Frontal cortex (tissue), 4 donors: Measurements from ENCODE around the gene GLI3. TPM values are rescaled to one million over a fixed set of nuclear protein-coding genes. Genes with fewer than 3 reads are reported as not detected.
"Not testable (repeated sequence)": the region's sequence is repeated elsewhere in the genome, so short reads cannot be mapped to it uniquely, and the experiment has no call there.

Source experiments
- DNase-seq, 2 donors: peaks; one replicate each; pipeline ENCODE4 v3.0.0; 2012; ENCODE audit warnings: low spot score in 2 of 2
- FAIRE-seq: peaks from 2 replicates; lab custom pipeline; 2012; peaks lifted over from hg19 to GRCh38; lab: Jason Lieb, UNC
- total RNA-seq: library from RNA; depleted of rRNA; stranded (reverse); fragments of >200 nt; gene quantifications from one replicate; pipeline ENCODE4 v1.2.3, GENCODE V29; 2014
- donor health status: control.
- donor health status: control.
- donor health status: control.

The GLI3 gene
- total RNA-seq, 1 donor from 2014 or later: 2.4 TPM

- no peak for FAIRE-seq
- DNase-seq: no peak
These were observed 20.0 kb downstream of the GLI3 start for GRCh38 chr7:42217053-42217452.

- FAIRE-seq: no peak
- DNase-seq: no peak
These were observed 22.8 kb downstream of the GLI3 start for GRCh38 chr7:42214060-42214679.

GRCh38 chr7:42213093-42213492 is 23.9 kb downstream of the GLI3 start:
- no peak for FAIRE-seq

GRCh38 chr7:42212541-42213090 is 24.4 kb downstream of the GLI3 start:
- FAIRE-seq (no peak), DNase-seq (no peak)

More at GRCh38 chr7:42213093-42213492, 23.9 kb downstream of the GLI3 start:
- no peak for DNase-seq

GRCh38 chr7:42211938-42212337 is 25.1 kb downstream of the GLI3 start:
- DNase-seq: no peak
- FAIRE-seq: no peak

GRCh38 chr7:42210779-42211178 is 26.2 kb downstream of the GLI3 start:
- no peak for DNase-seq
- FAIRE-seq: no peak

- no peak for FAIRE-seq
- no peak for DNase-seq
These were observed 26.7 kb downstream of the GLI3 start for GRCh38 chr7:42210333-42210732.

- FAIRE-seq: not testable (repeated sequence)
These were observed 27.9 kb downstream of the GLI3 start for GRCh38 chr7:42209085-42209484.

GRCh38 chr7:42208572-42208971 is 28.4 kb downstream of the GLI3 start:
- DNase-seq (no peak), FAIRE-seq (no peak)

More at GRCh38 chr7:42209085-42209484, 27.9 kb downstream of the GLI3 start:
- DNase-seq: not testable (repeated sequence)

- no peak for FAIRE-seq
- DNase-seq: no peak
These were observed 29.6 kb downstream of the GLI3 start for GRCh38 chr7:42207420-42207819.

- DNase-seq (no peak), FAIRE-seq (no peak)
These were observed 33.7 kb downstream of the GLI3 start for GRCh38 chr7:42203336-42203735.

- no peak for FAIRE-seq
These were observed 34.4 kb downstream of the GLI3 start for GRCh38 chr7:42202601-42203000.

GRCh38 chr7:42198974-42199668 is 37.9 kb downstream of the GLI3 start:
- FAIRE-seq: no peak
- DNase-seq: no peak

More at GRCh38 chr7:42202601-42203000, 34.4 kb downstream of the GLI3 start:
- no peak for DNase-seq

- FAIRE-seq: no peak
- DNase-seq: no peak
These were observed 38.7 kb downstream of the GLI3 start for GRCh38 chr7:42198296-42198695.

- FAIRE-seq (no peak), DNase-seq (no peak)
These were observed 39.6 kb downstream of the GLI3 start for GRCh38 chr7:42197451-42197850.

- no peak for DNase-seq
- no peak for FAIRE-seq
These were observed 42.8 kb downstream of the GLI3 start for GRCh38 chr7:42194238-42194637.

- FAIRE-seq (no peak), DNase-seq (no peak)
These were observed 43.4 kb downstream of the GLI3 start for GRCh38 chr7:42193471-42194129.

- no peak for DNase-seq
- no peak for FAIRE-seq
These were observed 44.1 kb downstream of the GLI3 start for GRCh38 chr7:42192851-42193461.

- FAIRE-seq: no peak
- DNase-seq: no peak
These were observed 44.9 kb downstream of the GLI3 start for GRCh38 chr7:42192066-42192465.

- DNase-seq: no peak
- no peak for FAIRE-seq
These were observed 47.5 kb downstream of the GLI3 start for GRCh38 chr7:42189535-42189934.
